ENCODE measurements around the gene GAST.

The GAST gene

GRCh38 chr17:41723801-41724475 is 11.8 kb downstream of the GAST start:
- Mint-ChIP-seq H3K27me3 (ENCODE audit: low read depth, poor library complexity) (peaks cover 18% of the 10 kb centered on the region), H3K4me3 (no peak overlapping the region), H3K36me3 (ENCODE audit: low read depth) (no peaks in the 10 kb centered on the region), H3K4me1 (peaks cover 30% of the 10 kb centered on the region), H3K9me3 (no peaks in the 10 kb centered on the region), H3K27ac (no peak overlapping the region)
- TF ChIP-seq CTCF (IDR thresholded peaks at IDR 0.05): no peak
- DNase-seq: no peak

- H3K9me3 Mint-ChIP-seq: no peaks in the 10 kb centered on the region
- DNase-seq: no peak
- no peaks in the 10 kb centered on the region for H3K36me3 Mint-ChIP-seq (ENCODE audit: low read depth)
- TF ChIP-seq CTCF (IDR thresholded peaks at IDR 0.05): no peak
- peak overlapping the region; percentile 51 for H3K27ac Mint-ChIP-seq
- no peak overlapping the region for H3K4me3 Mint-ChIP-seq
- peaks cover 30% of the 10 kb centered on the region for H3K4me1 Mint-ChIP-seq
- peaks cover 18% of the 10 kb centered on the region for H3K27me3 Mint-ChIP-seq (ENCODE audit: low read depth, poor library complexity)
These were observed 12.4 kb downstream of the GAST start for GRCh38 chr17:41724476-41725050.

- DNase-seq: no peak
- no peak for TF ChIP-seq CTCF (IDR thresholded peaks at IDR 0.05)
- Mint-ChIP-seq H3K4me3 (no peak overlapping the region), H3K36me3 (ENCODE audit: low read depth) (no peaks in the 10 kb centered on the region), H3K27me3 (ENCODE audit: low read depth, poor library complexity) (peaks cover 23% of the 10 kb centered on the region), H3K9me3 (no peaks in the 10 kb centered on the region), H3K27ac (peak overlapping the region; percentile 51), H3K4me1 (peaks cover 30% of the 10 kb centered on the region)
These were observed 13.0 kb downstream of the GAST start for GRCh38 chr17:41725134-41725533.

- no peak for DNase-seq
- H3K4me3 Mint-ChIP-seq: no peak overlapping the region
- no peak for TF ChIP-seq CTCF (IDR thresholded peaks at IDR 0.05)
- no peaks in the 10 kb centered on the region for H3K9me3 Mint-ChIP-seq
- H3K27me3 Mint-ChIP-seq (ENCODE audit: low read depth, poor library complexity): peaks cover 52% of the 10 kb centered on the region
- H3K36me3 Mint-ChIP-seq (ENCODE audit: low read depth): no peaks in the 10 kb centered on the region
- no peak overlapping the region for H3K27ac Mint-ChIP-seq
- H3K4me1 Mint-ChIP-seq: peaks cover 22% of the 10 kb centered on the region
These were observed 15.9 kb downstream of the GAST start for GRCh38 chr17:41728056-41728455.

- H3K4me3 Mint-ChIP-seq: no peak overlapping the region
- peaks cover 71% of the 10 kb centered on the region for H3K27me3 Mint-ChIP-seq (ENCODE audit: low read depth, poor library complexity)
- H3K27ac Mint-ChIP-seq: no peak overlapping the region
- no peak for DNase-seq
- no peaks in the 10 kb centered on the region for H3K9me3 Mint-ChIP-seq
- H3K36me3 Mint-ChIP-seq (ENCODE audit: low read depth): no peaks in the 10 kb centered on the region
- peaks cover 17% of the 10 kb centered on the region for H3K4me1 Mint-ChIP-seq
- TF ChIP-seq CTCF (IDR thresholded peaks at IDR 0.05): no peak
These were observed 18.3 kb downstream of the GAST start for GRCh38 chr17:41730479-41730878.

- Mint-ChIP-seq H3K4me1 (peaks cover 19% of the 10 kb centered on the region), H3K27ac (no peak overlapping the region), H3K9me3 (no peaks in the 10 kb centered on the region), H3K27me3 (ENCODE audit: low read depth, poor library complexity) (peaks cover 81% of the 10 kb centered on the region), H3K36me3 (ENCODE audit: low read depth) (no peaks in the 10 kb centered on the region), H3K4me3 (no peak overlapping the region)
- DNase-seq: no peak
- no peak for TF ChIP-seq CTCF (IDR thresholded peaks at IDR 0.05)
These were observed 19.7 kb downstream of the GAST start for GRCh38 chr17:41731836-41732235.

Measured in nephron progenitor cell (in vitro differentiated cells).